ENCODE measurements around the gene C2orf76.
A peak's percentile ranks its signal among the peaks of the same experiment; 100 is the strongest.

The C2orf76 gene

GRCh38 chr2:119311831-119312230, 54.8 kb downstream of the C2orf76 start:
- DNase-seq: peak; percentile 58
- Histone ChIP-seq H3K4me1 (ENCODE audit: low read length) (peaks cover 53% of the 10 kb centered on the region), H3K4me3 (ENCODE audit: low read length) (peak overlapping the region; percentile 54), H3K9me2 (replicated peaks; ENCODE audit: insufficient read depth, low read length) (no peaks in the 10 kb centered on the region), H3K9ac (ENCODE audit: low read length) (peak overlapping the region; percentile 58), H4K20me1 (ENCODE audit: insufficient read depth, low read length) (no peaks in the 10 kb centered on the region), H3K4me2 (ENCODE audit: low read depth, low read length) (peak overlapping the region; percentile 83), H3F3A (ENCODE audit: insufficient read depth, low read length) (peaks cover 44% of the 10 kb centered on the region), H3K79me2 (ENCODE audit: low read length) (peaks cover 19% of the 10 kb centered on the region), H3K27me3 (replicated peaks; ENCODE audit: insufficient read depth, low read length) (no peaks in the 10 kb centered on the region), H2AFZ (ENCODE audit: low read length) (peak overlapping the region; percentile 42), H3K36me3 (replicated peaks; ENCODE audit: insufficient read depth, low read length) (no peaks in the 10 kb centered on the region), H3K9me3 (replicated peaks; ENCODE audit: insufficient read depth, low read length) (no peaks in the 10 kb centered on the region), H3K27ac (ENCODE audit: low read length) (peak overlapping the region; percentile 83)
- no peak for TF ChIP-seq CTCF (IDR thresholded peaks at IDR 0.05; ENCODE audit: low read length)
- no peak for TF ChIP-seq EZH2 (optimal IDR thresholded peaks at IDR 0.05; ENCODE audit: low read depth, low read length)
- no peak for TF ChIP-seq EZH2phosphoT487 (IDR thresholded peaks at IDR 0.05; ENCODE audit: low read length)

- Histone ChIP-seq H3K27ac (ENCODE audit: low read length) (peak overlapping the region; percentile 83), H3F3A (ENCODE audit: insufficient read depth, low read length) (peaks cover 44% of the 10 kb centered on the region), H3K9me3 (replicated peaks; ENCODE audit: insufficient read depth, low read length) (no peaks in the 10 kb centered on the region), H3K36me3 (replicated peaks; ENCODE audit: insufficient read depth, low read length) (no peaks in the 10 kb centered on the region), H2AFZ (ENCODE audit: low read length) (peak overlapping the region; percentile 42), H3K9me2 (replicated peaks; ENCODE audit: insufficient read depth, low read length) (no peaks in the 10 kb centered on the region), H3K9ac (ENCODE audit: low read length) (peak overlapping the region; percentile 58), H3K4me2 (ENCODE audit: low read depth, low read length) (peak overlapping the region; percentile 83), H3K4me1 (ENCODE audit: low read length) (peaks cover 53% of the 10 kb centered on the region), H4K20me1 (ENCODE audit: insufficient read depth, low read length) (no peaks in the 10 kb centered on the region), H3K27me3 (replicated peaks; ENCODE audit: insufficient read depth, low read length) (no peaks in the 10 kb centered on the region), H3K4me3 (ENCODE audit: low read length) (peak overlapping the region; percentile 54), H3K79me2 (ENCODE audit: low read length) (peaks cover 22% of the 10 kb centered on the region)
- peak; percentile 60 for DNase-seq
- TF ChIP-seq EZH2phosphoT487 (IDR thresholded peaks at IDR 0.05; ENCODE audit: low read length) (no peak), CTCF (IDR thresholded peaks at IDR 0.05; ENCODE audit: low read length) (peak; percentile 52), EZH2 (optimal IDR thresholded peaks at IDR 0.05; ENCODE audit: low read depth, low read length) (no peak)
These were observed 55.3 kb downstream of the C2orf76 start for GRCh38 chr2:119311371-119311770.

GRCh38 chr2:119308793-119309330, 57.8 kb downstream of the C2orf76 start:
- DNase-seq: no peak
- peaks cover 42% of the 10 kb centered on the region for H3K79me2 ChIP-seq (ENCODE audit: low read length)
- no peak overlapping the region for H3K9ac ChIP-seq (ENCODE audit: low read length)
- H2AFZ ChIP-seq (ENCODE audit: low read length): no peak overlapping the region
- peaks cover 34% of the 10 kb centered on the region for H3K4me1 ChIP-seq (ENCODE audit: low read length)
- H3F3A ChIP-seq (ENCODE audit: insufficient read depth, low read length): peaks cover 43% of the 10 kb centered on the region
- no peaks in the 10 kb centered on the region for H3K27me3 ChIP-seq (replicated peaks; ENCODE audit: insufficient read depth, low read length)
- H3K4me2 ChIP-seq (ENCODE audit: low read depth, low read length): no peak overlapping the region
- H3K9me2 ChIP-seq (replicated peaks; ENCODE audit: insufficient read depth, low read length): no peaks in the 10 kb centered on the region
- H4K20me1 ChIP-seq (ENCODE audit: insufficient read depth, low read length): no peaks in the 10 kb centered on the region
- H3K36me3 ChIP-seq (replicated peaks; ENCODE audit: insufficient read depth, low read length): no peaks in the 10 kb centered on the region
- no peak overlapping the region for H3K4me3 ChIP-seq (ENCODE audit: low read length)
- H3K9me3 ChIP-seq (replicated peaks; ENCODE audit: insufficient read depth, low read length): no peaks in the 10 kb centered on the region
- TF ChIP-seq EZH2 (optimal IDR thresholded peaks at IDR 0.05; ENCODE audit: low read depth, low read length) (no peak), EZH2phosphoT487 (IDR thresholded peaks at IDR 0.05; ENCODE audit: low read length) (no peak), CTCF (IDR thresholded peaks at IDR 0.05; ENCODE audit: low read length) (no peak)
- no peak overlapping the region for H3K27ac ChIP-seq (ENCODE audit: low read length)
